MG63 (cell line): Measurements from ENCODE around the gene MAN2C1. TPM values are rescaled to one million over a fixed set of nuclear protein-coding genes. Genes with fewer than 3 reads are reported as not detected.
"Not testable (repeated sequence)": the region's sequence is repeated elsewhere in the genome, so short reads cannot be mapped to it uniquely, and the experiment has no call there.

Source experiments
- DNase-seq: peaks from one replicate; pipeline ENCODE4 v3.0.0-alpha.2; 2020
- H3K27me3 ChIP-seq: fragments of 250-450 bp; sonication (Bioruptor Pico); 2 replicates; pipeline ENCODE4 v1.5.1; 2020; ENCODE audit warnings: mild to moderate bottlenecking, moderate library complexity
- H3K36me3 ChIP-seq: fragments of 250-450 bp; sonication (Bioruptor Pico); 2 replicates; pipeline ENCODE4 v1.5.1; 2020; ENCODE audit warnings: mild to moderate bottlenecking, moderate library complexity
- H3K4me3 ChIP-seq: fragments of 250-450 bp; sonication (Bioruptor Pico); 2 replicates; pipeline ENCODE4 v1.5.1; 2020; ENCODE audit warnings: mild to moderate bottlenecking, moderate library complexity
- H3K9me3 ChIP-seq: fragments of 250-450 bp; sonication (Bioruptor Pico); 2 replicates; pipeline ENCODE4 v1.5.1; 2020; ENCODE audit warnings: mild to moderate bottlenecking, moderate library complexity
- total RNA-seq: library from RNA; depleted of rRNA; stranded (reverse); fragments of >200 nt; shearing (Covaris generic); gene quantifications from 2 replicates; pipeline ENCODE4 v1.2.3, GENCODE V29; 2014; ENCODE audit warnings: low replicate concordance; rRNA removed

MAN2C1 gene
- 57.8 and 91.1 TPM in 2 replicates for total RNA-seq

DNA sequence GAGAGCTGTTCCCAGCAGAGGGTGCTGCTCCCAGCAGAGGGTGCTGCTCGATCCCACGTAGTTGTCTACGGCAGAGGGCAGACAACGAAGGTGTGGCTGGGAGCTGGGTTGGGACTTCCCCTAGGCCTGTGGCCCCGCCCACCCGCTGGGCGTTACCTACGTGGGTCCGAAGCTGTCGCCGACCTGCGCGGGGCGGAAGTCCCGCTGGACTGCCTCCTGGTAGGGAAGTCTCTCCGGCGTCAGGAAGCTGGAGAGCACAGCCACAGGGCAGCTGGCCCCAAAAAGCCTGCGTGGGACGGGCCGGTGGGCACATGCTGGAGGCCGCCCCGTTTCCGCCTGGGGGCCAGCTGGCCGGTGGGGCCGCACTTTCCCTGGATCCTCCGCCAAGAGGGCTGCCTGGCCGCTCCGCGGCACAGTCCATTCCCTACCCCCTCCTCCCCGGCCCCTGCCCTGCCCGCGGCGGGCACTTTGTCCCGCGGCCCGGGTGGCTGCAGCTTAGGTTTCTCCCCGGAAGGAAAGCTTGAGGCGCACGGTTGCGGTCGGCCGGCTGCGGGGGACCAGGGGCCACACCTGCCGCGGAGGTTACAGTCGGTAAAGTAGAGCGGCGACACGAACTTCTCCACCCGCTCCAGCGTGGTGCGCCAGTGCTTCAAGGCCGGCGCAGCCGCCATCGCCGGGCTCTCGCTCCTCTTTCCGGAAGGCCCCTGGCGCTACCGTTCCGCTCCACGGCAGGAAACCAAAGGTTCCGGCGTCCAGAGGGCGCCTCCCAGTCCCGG lies at the start of gene MAN2C1:
TSS of gene MAN2C1 (minus strand) at position 695 of the 776 bp plus-strand sequence. CDS start at position 671, 24 bp downstream.
- Histone ChIP-seq H3K9me3 (no peaks in the 10 kb centered on the region), H3K36me3 (peaks cover 73% of the 10 kb centered on the region), H3K4me3 (peak within 1 kb of the TSS; percentile 92), H3K27me3 (no peaks in the 10 kb centered on the region)
- peak; percentile 96 for DNase-seq

GRCh38 chr15:75416584-75416983 lies 48.2 kb upstream of the MAN2C1 start:
- Histone ChIP-seq H3K9me3 (no peaks in the 10 kb centered on the region), H3K36me3 (peaks cover 46% of the 10 kb centered on the region)

DNA sequence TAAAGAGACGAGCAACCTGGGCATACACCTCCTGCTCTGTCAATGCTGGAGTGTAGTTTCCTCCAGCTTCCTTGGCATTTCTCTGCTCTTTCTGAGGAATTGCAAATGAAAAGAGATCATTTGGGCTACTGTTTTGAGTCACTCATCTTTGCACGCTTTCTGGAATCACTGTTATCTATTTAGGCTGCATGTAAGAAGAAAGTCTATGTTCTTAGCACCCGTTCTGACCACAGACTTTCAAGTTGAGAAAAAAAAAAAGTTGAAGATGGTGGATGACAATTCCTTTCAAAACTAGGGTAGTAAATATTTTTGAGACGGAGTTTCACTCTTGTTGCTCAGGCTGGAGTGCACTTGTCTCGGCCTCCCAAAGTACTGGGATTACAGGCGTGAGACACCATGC lies 41.8 kb upstream of the MAN2C1 start:
- Histone ChIP-seq H3K36me3 (peaks cover 76% of the 10 kb centered on the region), H3K4me3 (no peak overlapping the region), H3K9me3 (no peaks in the 10 kb centered on the region), H3K27me3 (no peaks in the 10 kb centered on the region)
- DNase-seq: no peak

More at GRCh38 chr15:75416584-75416983, 48.2 kb upstream of the MAN2C1 start:
- no peak for DNase-seq
- H3K4me3 ChIP-seq: no peak overlapping the region
- no peaks in the 10 kb centered on the region for H3K27me3 ChIP-seq

- DNase-seq: no peak
- Histone ChIP-seq H3K27me3 (no peaks in the 10 kb centered on the region), H3K9me3 (no peaks in the 10 kb centered on the region), H3K36me3 (peaks cover 83% of the 10 kb centered on the region), H3K4me3 (no peak overlapping the region)
Observed at GRCh38 chr15:75407083-75407482, 38.7 kb upstream of the MAN2C1 start.

GRCh38 chr15:75403892-75404291 lies 35.5 kb upstream of the MAN2C1 start:
- Histone ChIP-seq H3K4me3 (no peak overlapping the region), H3K36me3 (peaks cover 83% of the 10 kb centered on the region), H3K9me3 (no peaks in the 10 kb centered on the region), H3K27me3 (no peaks in the 10 kb centered on the region)
- no peak for DNase-seq

GRCh38 chr15:75397494-75397893 lies 29.1 kb upstream of the MAN2C1 start:
- no peak for DNase-seq
- Histone ChIP-seq H3K4me3 (no peak overlapping the region), H3K9me3 (no peaks in the 10 kb centered on the region), H3K27me3 (no peaks in the 10 kb centered on the region), H3K36me3 (peaks cover 98% of the 10 kb centered on the region)

GRCh38 chr15:75389791-75390382 lies 21.5 kb upstream of the MAN2C1 start:
- H3K27me3 ChIP-seq: no peaks in the 10 kb centered on the region
- H3K4me3 ChIP-seq: no peak overlapping the region
- H3K9me3 ChIP-seq: no peaks in the 10 kb centered on the region
- H3K36me3 ChIP-seq: peaks cover 95% of the 10 kb centered on the region
- DNase-seq: no peak

DNA sequence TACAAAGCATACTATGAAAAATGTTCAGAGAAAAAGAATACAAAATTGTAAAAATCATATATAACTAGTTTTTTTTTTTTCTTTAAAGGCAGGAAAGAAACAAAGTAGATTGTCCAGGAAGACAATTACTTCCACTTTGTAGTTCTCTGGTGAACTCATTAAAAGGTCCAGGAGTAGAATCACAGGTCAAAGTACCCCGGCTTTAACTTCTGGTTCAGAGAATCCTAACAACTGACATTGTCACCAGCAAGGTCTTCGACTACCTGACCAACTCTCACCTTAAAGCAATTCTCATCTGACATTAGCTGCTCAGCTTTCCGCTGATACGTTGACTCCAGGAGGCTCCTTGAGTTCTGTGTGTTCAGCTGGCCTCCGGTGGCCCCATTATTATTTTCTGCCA lies 15.6 kb upstream of the MAN2C1 start:
- DNase-seq, H3K4me3 ChIP-seq, H3K9me3 ChIP-seq, H3K27me3 ChIP-seq: not testable (repeated sequence)
- peaks cover 86% of the 10 kb centered on the region for H3K36me3 ChIP-seq

DNA sequence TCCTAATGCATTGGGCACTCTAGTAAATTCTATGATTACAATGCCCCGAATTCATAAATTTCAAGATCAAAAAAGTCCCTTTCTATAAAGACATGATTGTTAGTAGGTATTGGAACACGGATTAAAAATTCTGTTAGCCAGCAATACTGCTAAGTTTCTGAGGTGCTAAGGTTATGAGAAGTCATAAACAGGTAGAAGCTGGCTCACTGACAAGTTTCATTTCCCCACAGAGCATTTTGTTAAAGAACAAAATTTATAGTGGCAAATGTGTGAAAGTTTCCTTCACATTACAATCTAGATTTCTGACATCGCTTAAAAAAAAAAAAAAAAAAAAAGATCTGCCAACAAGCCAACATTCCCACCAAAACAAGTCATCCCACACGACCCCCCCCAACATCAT lies 12.4 kb upstream of the MAN2C1 start:
- peaks cover 81% of the 10 kb centered on the region for H3K36me3 ChIP-seq
- H3K4me3 ChIP-seq: no peak overlapping the region
- no peaks in the 10 kb centered on the region for H3K9me3 ChIP-seq
- no peak for DNase-seq
- no peaks in the 10 kb centered on the region for H3K27me3 ChIP-seq

DNA sequence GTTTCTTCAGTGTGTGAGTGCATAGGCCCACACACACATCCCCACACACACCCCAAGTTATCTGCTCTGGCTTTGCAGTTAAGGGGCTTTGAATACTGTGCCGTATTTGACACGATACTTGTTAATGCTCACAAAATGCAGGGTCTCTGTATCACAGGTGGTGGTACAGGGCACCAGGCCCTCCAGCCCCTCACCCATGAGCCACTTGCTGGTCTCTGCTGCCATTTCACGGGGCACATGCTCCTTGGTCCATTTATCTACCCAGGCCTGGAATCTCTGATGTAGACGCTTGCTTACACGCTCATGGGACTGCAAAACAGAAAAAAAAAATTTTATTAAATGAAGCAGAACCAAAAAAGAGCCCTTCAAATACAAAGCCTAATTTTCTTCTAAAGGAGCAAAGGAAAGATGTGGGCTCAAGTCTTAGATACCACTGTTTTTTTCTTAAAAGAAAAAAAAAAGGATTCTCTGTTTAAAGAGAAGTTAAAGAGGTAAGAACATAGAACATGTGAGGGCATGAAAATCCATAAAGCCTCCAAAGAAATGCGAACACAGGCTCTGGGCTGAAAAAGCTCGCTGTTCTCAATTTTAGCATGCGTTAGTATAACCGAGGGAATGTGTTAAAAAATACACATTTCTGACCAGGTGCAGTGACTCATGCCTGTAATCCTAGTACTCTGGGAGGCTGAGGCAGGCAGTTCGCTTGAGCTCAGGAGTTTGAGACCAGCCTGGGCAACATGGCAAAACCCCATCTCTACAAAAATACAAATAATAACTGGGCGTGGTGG lies 3.7 kb upstream of the MAN2C1 start:
- Histone ChIP-seq H3K4me3 (no peak overlapping the region), H3K9me3 (no peaks in the 10 kb centered on the region), H3K27me3 (no peaks in the 10 kb centered on the region), H3K36me3 (peaks cover 78% of the 10 kb centered on the region)
- no peak for DNase-seq

- H3K9me3 ChIP-seq: no peaks in the 10 kb centered on the region
- DNase-seq: no peak
- H3K36me3 ChIP-seq: peaks cover 80% of the 10 kb centered on the region
- no peak overlapping the region for H3K4me3 ChIP-seq
- H3K27me3 ChIP-seq: no peaks in the 10 kb centered on the region
Observed at GRCh38 chr15:75371486-75371885, 3.1 kb upstream of the MAN2C1 start.

DNA sequence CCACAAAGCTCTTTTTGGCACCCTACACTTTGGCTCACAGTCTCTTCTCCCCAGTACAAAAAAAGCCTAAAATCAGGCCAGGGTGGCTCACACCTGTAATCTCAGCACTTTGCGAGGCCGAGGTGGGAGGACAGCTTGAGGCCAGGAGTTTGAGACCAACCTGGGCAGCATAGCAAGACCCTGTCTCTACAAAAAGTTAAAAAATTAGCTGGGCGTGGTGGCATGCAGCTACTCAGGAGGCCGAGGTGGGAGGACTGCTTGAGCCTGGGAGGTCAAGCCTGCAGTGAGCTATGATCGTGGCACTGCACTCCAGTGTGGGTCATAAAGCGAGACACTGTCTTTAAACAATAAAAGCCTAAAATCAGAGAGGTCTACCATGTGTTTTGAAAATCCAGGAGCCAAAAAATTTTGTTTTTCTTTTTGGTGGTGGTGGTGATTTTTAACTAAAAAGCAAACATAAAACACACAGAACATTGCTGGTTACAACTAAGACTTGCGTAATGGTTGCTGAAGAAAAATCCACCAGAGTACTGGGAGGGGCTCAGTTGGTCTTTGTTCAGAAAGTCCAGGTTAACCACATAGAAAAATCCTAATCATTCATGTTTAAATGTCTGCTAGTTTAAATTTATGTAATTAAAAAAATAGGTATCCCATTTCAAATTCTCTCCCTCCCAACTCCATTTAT lies 1.6 kb upstream of the MAN2C1 start:
- Histone ChIP-seq H3K9me3 (no peaks in the 10 kb centered on the region), H3K4me3 (no peak overlapping the region; the same call in 1 of the 2 replicates), H3K36me3 (peaks cover 80% of the 10 kb centered on the region), H3K27me3 (no peaks in the 10 kb centered on the region)
- DNase-seq: no peak

DNA sequence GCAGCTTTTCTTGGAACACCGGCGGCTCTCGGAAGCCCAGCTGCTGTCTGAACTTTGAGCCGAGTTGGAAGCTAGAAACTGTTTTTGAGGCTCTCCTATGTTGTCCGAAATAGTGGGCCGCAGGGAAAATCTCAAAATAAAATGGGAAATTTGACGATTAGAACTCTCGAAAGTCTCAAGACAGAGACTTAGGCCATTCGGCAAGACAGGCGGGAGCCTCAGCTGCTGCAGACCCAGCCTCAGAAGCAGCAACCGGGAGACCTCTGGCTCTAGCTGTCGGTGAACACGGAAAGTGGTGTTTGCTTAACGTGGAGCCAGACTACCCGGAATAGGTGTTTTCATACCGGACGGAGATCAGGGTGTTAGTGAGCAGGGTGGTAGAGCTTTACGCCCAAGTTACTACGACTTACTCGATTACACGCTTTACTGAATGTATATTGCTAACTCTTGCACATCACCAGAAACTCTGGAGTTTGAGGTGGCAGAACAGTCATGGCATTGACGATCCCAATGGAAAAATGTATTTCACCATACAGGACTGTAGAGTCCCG lies 357 bp upstream of the MAN2C1 start:
- Histone ChIP-seq H3K4me3 (peak overlapping the region; percentile 92), H3K27me3 (no peaks in the 10 kb centered on the region), H3K36me3 (peaks cover 73% of the 10 kb centered on the region), H3K9me3 (no peaks in the 10 kb centered on the region)
- no peak for DNase-seq

DNA sequence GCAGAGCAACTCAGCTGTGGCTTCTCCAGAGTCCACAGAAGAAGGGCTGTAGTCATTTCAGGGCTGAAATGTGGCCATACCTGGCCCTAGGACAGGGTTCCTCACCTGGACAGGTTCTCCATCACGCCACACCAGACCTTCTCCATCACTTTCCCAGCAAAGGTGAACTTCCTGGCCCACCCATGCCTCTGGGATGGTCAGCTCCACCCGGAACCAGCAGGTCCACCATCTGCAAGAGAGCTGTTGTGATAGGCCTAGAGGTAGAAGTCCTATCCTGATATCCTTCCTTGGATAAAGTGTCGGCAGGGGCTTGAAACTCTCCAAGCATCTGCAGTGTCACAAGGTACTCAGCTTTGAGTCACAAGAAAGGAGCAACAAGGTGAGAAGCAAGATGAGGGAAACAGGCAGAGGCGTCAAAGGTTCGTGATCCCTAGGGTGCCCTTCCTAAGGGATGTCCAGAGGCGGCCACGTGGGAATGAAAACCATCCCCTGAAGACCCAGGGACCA lies 948 bp downstream of the MAN2C1 start:
- H3K36me3 ChIP-seq: peaks cover 75% of the 10 kb centered on the region
- H3K9me3 ChIP-seq: no peaks in the 10 kb centered on the region
- H3K27me3 ChIP-seq: no peaks in the 10 kb centered on the region
- DNase-seq: no peak
- peak overlapping the region; percentile 92 for H3K4me3 ChIP-seq

GRCh38 chr15:75367006-75367405 lies 1.4 kb downstream of the MAN2C1 start:
- DNase-seq: no peak
- Histone ChIP-seq H3K9me3 (no peaks in the 10 kb centered on the region), H3K36me3 (peaks cover 75% of the 10 kb centered on the region), H3K4me3 (no peak overlapping the region), H3K27me3 (no peaks in the 10 kb centered on the region)

DNA sequence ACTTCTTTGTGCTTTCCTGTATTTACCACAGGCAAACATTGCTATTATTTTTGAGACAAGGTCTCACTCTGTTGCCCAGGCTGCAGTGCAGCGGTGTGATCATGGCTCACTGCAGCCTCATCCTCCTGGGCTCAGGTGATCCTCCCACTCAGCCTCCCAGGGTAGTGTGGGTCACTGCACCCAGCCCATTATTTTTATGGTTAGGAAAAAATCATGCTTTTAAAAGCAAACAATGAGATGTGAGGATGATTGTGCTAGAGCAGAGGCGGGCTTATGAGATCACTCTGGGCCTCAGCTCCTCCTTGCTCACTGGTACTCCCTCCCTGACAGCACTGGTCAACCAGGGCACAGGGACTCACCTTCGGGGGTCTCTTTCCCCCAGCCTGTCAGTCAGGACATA lies 2.2 kb downstream of the MAN2C1 start:
- no peak for DNase-seq
- H3K27me3 ChIP-seq: no peaks in the 10 kb centered on the region
- no peak overlapping the region for H3K4me3 ChIP-seq
- peaks cover 75% of the 10 kb centered on the region for H3K36me3 ChIP-seq
- no peaks in the 10 kb centered on the region for H3K9me3 ChIP-seq
